ENCODE results near the gene WFDC8. TPM values are rescaled to one million over a fixed set of nuclear protein-coding genes. Genes with fewer than 3 reads are reported as not detected.

The WFDC8 gene
- total RNA-seq, 1 donor from 2014 or later, result not detected

GRCh38 chr20:45538209-45538799 is 40.8 kb downstream of the WFDC8 start:
- peak; percentile 13 for TF ChIP-seq CTCF (conservative IDR thresholded peaks at IDR 0.05; ENCODE audit: low read depth, low read length)
- no peak overlapping the region for H3K4me3 ChIP-seq (ENCODE audit: low read depth, low read length)
- no peak for DNase-seq (ENCODE audit: low read depth)

- no peak for TF ChIP-seq CTCF (conservative IDR thresholded peaks at IDR 0.05; ENCODE audit: low read depth, low read length)
- no peak overlapping the region for H3K4me3 ChIP-seq (ENCODE audit: low read depth, low read length)
- DNase-seq (ENCODE audit: low read depth), result no peak
Observed at GRCh38 chr20:45527294-45527693, 51.8 kb downstream of the WFDC8 start.

- no peak for TF ChIP-seq CTCF (conservative IDR thresholded peaks at IDR 0.05; ENCODE audit: low read depth, low read length)
- DNase-seq (ENCODE audit: low read depth), result no peak
- H3K4me3 ChIP-seq (ENCODE audit: low read depth, low read length), result no peak overlapping the region
Observed at GRCh38 chr20:45523821-45524220, 55.3 kb downstream of the WFDC8 start.

GRCh38 chr20:45518282-45518681 is 60.8 kb downstream of the WFDC8 start:
- no peak for TF ChIP-seq CTCF (conservative IDR thresholded peaks at IDR 0.05; ENCODE audit: low read depth, low read length)
- DNase-seq (ENCODE audit: low read depth), result peak; percentile 22
- H3K4me3 ChIP-seq (ENCODE audit: low read depth, low read length), result no peak overlapping the region

- DNase-seq (ENCODE audit: low read depth), result no peak
- TF ChIP-seq CTCF (conservative IDR thresholded peaks at IDR 0.05; ENCODE audit: low read depth, low read length), result no peak
Observed at GRCh38 chr20:45515147-45515913, 63.8 kb downstream of the WFDC8 start, which contains the start of gene SPINT3. Gene SPINT3 (minus strand): TSS chr20:45515622. CDS start chr20:45515608, 14 bp downstream.

GRCh38 chr20:45510242-45510862 is 68.7 kb downstream of the WFDC8 start:
- DNase-seq (ENCODE audit: low read depth), result no peak
- no peak for TF ChIP-seq CTCF (conservative IDR thresholded peaks at IDR 0.05; ENCODE audit: low read depth, low read length)
- no peak overlapping the region for H3K4me3 ChIP-seq (ENCODE audit: low read depth, low read length)

More at GRCh38 chr20:45515147-45515913, 63.8 kb downstream of the WFDC8 start, which contains the start of gene SPINT3:
- H3K4me3 ChIP-seq (ENCODE audit: low read depth, low read length), result no peak within 1 kb of the TSS
